ENCODE data around the gene BGLAP. TPM values are rescaled to one million over a fixed set of nuclear protein-coding genes. Genes with fewer than 3 reads are reported as not detected.
A peak's percentile ranks its signal among the peaks of the same experiment; 100 is the strongest.
"Not testable (repeated sequence)": the region's sequence is repeated elsewhere in the genome, so short reads cannot be mapped to it uniquely, and the experiment has no call there.

Gene BGLAP
- 5.1 TPM for total RNA-seq

DNA sequence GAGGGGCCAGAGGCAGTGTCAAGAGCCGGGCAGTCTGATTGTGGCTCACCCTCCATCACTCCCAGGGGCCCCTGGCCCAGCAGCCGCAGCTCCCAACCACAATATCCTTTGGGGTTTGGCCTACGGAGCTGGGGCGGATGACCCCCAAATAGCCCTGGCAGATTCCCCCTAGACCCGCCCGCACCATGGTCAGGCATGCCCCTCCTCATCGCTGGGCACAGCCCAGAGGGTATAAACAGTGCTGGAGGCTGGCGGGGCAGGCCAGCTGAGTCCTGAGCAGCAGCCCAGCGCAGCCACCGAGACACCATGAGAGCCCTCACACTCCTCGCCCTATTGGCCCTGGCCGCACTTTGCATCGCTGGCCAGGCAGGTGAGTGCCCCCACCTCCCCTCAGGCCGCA is at the start of gene BGLAP:
Gene BGLAP (plus strand): TSS at position 259 of the 400 bp plus-strand sequence. CDS start 48 bp downstream, at position 307.
- ATAC-seq: no peak
- no peak for DNase-seq (ENCODE audit: low spot score)
- intact Hi-C loops (cut with DNase I): no loop called here

DNA sequence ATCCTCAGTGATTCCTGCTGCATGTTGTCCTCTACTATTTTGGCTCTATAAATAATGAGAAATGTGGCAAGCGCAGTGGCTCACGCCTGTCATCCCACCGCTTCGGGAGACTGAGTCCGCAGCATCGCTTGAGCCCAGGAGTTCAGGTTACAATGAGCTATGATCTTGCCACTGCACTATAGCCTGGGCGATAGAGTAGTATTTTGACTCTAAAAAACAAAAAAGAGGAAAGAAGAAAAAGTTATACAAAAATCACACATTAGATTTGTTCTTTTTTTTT is 48.8 kb upstream of the BGLAP start:
- ATAC-seq (peak; percentile 3), DNase-seq (ENCODE audit: low spot score) (no peak)
- intact Hi-C loops (cut with DNase I): no loop called here

DNA sequence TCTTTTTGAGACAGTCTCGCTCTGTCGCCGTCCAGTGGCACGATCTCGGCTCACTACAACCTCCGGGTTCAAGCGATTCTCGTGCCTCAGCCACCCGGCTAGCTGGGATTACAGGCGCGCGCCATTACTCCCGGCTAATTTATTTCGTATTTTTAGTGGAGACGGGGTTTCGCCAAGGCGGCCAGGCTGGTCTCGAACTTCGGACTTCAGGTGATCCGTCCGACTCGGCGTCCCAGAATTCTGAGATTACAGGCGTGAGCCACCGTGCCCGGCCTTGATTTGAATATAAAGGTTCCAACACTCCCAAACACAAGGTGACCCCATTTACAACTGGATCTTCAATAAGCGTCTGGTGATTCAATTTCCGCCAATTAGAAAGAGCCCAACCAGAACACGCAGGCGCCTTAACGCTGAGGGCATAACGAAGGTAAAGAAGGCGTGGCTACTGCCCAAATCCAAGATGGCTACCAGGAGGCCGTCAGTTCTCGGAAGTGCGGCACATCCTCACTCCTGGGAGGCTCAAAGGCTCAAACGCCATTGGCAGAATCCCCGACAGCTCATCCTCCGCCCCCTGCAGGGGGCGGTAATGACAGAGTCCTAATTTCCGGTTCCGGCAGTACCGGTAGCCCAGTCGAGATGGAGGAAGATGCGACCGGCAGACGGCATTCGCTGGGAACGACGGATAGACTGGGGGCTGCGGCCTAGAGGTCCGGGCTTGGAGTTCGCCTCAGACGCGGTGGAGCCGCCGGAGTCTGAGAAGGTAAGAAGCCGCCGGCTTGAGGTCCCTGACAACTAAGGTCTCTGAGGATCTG is 48.3 kb upstream of the BGLAP start, which contains the start of gene SLC25A44:
Gene SLC25A44 (plus strand): TSS at position 617 of the 812 bp plus-strand sequence. CDS start 5,744 bp downstream, outside the sequence.
- intact Hi-C loops (cut with DNase I): no loop called here
- DNase-seq (ENCODE audit: low spot score) (peak; percentile 97), ATAC-seq (peak; percentile 100)

DNA sequence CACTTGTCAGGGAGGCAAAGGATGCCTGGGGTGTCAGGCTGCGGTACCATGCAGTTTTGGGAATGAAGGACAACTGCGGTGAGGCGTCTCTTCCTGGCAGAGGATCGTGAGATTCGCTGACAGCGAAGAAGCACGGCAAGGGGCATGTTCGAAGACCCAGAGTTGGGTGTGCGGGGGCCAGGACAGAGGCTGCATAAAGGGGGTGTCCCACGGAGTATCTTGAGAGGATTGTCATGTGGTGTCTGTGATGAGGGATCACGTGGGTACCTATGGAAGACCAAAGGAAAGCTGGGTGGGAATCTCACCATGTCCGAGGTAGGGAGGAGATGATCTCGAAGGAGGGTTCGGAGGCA is 47.7 kb upstream of the BGLAP start:
- no peak for DNase-seq (ENCODE audit: low spot score)
- peak; percentile 3 for ATAC-seq
- intact Hi-C loops (cut with DNase I): no loop called here

DNA sequence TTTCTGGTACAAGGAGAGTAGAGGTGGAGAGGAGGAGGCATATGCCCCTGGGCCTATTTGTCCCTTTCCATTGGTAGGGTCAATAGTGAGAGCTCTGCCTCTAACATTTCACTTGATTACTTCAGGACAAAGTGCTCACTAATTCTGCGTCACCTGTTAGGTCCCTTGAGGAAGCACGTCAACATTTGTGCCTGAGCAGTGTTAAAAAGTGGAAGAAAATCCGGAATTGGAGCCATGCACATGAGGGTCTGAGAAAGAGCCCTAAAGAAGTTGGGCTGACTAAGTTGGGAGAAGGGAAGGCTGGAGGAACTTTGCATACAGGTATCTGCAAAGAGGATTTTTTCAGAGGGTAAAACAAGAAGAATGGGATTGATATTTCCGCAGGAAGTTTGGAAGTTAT is 46.1 kb upstream of the BGLAP start:
- intact Hi-C loops (cut with DNase I): no loop called here
- DNase-seq (ENCODE audit: low spot score): no peak

DNA sequence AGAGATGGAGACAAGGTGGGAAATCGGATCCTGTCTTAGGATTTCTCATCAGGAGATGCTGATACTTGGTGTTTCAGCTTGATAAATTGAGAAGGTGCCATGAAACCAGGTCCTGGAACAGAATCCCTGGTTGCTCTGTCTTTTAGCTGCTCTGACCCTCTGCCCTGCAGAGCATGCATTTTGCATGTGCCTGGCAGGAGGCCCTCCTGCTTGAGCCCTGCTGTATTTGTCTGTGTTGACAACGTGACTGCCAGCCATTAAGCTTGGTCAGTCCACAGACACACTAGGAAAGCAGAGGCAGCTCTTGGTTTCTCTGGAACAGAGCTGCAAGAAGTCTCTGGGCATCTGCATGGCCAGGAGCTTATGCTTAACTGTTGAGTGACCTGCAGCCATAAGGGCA is 45.5 kb upstream of the BGLAP start:
- ATAC-seq: no peak
- no peak for DNase-seq (ENCODE audit: low spot score)
- intact Hi-C loops (cut with DNase I): no loop called here

More for the DNA sequence above, 46.1 kb upstream of the BGLAP start:
- ATAC-seq: no peak

DNA sequence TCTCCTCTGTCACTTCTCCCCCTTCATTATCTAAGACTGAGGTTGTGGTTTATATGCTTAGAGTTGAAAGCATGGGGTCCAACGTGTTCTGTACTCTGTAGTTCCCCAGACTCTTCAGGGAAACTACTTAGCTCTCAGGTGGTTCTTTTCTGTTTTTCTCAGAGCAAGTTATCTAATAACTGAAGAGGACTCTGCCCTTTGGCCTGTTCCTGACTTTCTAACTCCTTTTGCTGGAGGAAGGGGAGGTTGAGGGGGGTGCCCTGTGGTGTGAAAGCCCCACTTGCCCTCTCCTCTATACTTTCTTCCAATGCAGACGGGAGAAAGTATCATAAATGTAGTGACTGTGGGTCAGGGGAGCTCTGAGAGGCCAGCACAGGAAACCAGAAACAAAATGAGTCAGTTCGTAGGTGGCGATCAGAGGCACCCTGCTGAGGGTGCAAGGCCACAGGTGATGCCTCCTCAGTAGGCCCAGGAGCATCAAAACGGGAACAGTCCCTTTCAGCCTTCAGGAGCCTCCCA is 43.1 kb upstream of the BGLAP start:
- ATAC-seq (no peak), DNase-seq (ENCODE audit: low spot score) (no peak)
- intact Hi-C loops (cut with DNase I): no loop called here

DNA sequence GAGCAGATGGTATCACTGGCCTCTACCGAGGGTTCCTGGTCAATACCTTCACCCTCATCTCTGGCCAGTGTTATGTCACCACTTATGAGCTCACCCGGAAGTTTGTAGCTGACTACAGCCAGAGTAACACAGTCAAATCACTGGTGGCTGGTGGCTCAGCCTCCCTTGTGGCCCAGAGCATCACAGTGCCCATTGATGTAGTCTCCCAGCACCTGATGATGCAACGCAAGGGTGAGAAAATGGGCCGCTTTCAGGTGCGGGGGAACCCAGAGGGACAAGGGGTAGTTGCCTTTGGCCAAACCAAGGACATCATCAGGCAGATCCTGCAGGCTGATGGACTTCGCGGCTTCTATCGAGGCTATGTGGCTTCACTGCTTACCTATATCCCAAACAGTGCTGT is 41.9 kb upstream of the BGLAP start:
- DNase-seq (ENCODE audit: low spot score) (no peak), ATAC-seq (no peak)
- intact Hi-C loops (cut with DNase I): no loop called here

DNA sequence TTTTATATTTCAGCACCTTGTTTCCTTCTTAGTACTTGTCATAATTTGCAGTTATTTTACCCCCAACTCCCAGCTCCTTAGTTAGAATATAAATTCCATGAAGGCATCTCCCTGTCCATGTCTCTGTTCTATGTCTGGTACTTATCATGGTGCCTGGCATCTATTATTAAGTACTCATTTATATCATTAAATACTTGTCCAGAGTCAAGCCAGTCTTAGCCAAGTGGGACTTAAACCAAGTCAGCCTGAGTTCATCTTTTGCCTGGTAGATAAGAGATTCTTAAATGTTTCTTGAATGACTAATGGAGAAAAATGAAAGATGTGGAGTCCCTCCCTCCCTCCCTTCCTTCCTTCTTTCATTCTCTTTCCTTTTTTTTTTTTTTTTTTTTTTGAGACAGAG is 38.7 kb upstream of the BGLAP start:
- DNase-seq (ENCODE audit: low spot score) (no peak), ATAC-seq (no peak)
- intact Hi-C loops (cut with DNase I): no loop called here

DNA sequence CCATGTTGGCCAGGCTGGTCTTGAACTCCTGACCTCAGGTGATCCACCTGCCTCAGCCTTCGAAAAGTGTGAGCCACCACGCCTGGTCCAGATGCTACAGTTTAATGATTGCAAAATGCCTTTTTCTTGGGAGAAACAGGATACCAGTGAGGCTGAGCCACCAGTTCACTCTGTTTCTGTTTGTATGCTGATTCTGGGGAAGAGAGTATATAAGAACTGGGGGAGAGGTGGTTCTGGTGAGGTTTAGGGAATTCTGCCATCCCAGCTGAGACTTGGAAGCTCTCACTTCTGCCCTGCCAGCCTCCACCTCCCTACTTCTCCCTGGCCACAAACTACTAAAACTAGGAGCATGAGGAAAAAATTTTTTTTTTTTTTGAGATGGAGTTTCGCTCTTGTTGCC is 37.3 kb upstream of the BGLAP start:
- intact Hi-C loops (cut with DNase I): no loop called here
- ATAC-seq: peak; percentile 36

DNA sequence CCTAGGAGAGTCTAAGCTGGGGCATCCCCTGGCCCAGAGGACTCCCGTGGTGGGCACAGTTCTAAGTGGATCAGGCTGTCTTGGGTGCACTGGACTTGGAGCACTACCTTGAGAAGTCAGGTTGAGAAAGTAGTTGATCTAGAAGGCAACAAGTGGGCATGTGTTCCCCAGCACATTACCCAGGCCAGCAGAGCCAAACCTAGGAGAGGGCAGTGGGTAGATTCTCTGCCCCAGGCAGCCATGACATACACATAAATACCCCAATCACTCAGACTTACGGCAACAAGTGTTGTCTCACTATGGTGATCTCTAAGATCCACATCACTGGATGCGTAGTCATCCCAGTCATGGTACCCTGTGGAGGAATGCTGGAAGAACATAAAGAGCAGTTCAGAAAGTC is 30.7 kb upstream of the BGLAP start:
- DNase-seq (ENCODE audit: low spot score) (peak; percentile 35), ATAC-seq (no peak)

More for the DNA sequence above, 37.3 kb upstream of the BGLAP start:
- DNase-seq (ENCODE audit: low spot score): no peak

DNA sequence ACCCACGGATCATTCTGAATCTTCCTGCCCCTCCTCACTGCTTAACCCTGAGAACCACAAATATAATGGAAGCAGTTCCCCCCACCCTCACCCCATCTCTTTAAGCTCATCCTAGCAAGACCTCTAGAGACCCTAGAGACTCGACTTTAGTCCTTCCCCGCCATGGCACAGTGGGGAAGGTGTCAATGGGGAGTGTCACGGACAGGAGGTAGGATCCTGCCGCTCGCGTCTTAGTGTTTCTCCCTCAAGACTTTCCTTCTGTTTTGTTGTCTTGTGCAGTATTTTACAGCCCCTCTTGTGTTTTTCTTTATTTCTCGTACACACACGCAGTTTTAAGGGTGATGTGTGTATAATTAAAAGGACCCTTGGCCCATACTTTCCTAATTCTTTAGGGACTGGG is 29.9 kb upstream of the BGLAP start:
- intact Hi-C loops (cut with DNase I): no loop called here
- DNase-seq (ENCODE audit: low spot score) (no peak), ATAC-seq (no peak)

More for the DNA sequence above, 30.7 kb upstream of the BGLAP start:
- intact Hi-C loops (cut with DNase I): no loop called here

DNA sequence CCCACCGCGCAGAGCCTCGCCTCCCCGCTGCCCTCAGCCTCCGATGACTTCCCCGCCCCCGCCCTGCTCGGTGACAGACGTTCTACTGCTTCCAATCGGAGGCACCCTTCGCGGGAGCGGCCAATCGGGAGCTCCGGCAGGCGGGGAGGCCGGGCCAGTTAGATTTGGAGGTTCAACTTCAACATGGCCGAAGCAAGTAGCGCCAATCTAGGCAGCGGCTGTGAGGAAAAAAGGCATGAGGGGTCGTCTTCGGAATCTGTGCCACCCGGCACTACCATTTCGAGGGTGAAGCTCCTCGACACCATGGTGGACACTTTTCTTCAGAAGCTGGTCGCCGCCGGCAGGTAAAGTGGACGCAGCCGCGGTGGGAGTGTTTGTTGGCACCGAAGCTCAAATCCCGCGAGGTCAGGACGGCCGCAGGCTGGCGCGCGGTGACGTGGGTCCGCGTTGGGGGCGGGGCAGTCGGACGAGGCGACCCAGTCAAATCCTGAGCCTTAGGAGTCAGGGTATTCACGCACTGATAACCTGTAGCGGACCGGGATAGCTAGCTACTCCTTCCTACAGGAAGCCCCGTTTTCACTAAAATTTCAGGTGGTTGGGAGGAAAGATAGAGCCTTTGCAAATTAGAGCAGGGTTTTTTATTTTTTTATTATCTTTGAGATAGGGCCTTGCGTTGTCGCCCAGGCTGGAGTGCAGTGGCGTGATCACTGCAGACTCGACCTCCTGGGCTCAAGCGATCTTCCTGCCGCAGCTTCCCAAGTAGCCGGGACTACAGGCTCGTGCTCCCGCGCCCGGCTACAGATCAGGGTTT is 28.9 kb upstream of the BGLAP start, which contains the start of gene PMF1:
Gene PMF1 (plus strand): TSS at position 175 of the 811 bp plus-strand sequence. CDS start 9 bp downstream, at position 184.
- intact Hi-C loops (cut with DNase I): no loop called here
- DNase-seq (ENCODE audit: low spot score): peak; percentile 98

DNA sequence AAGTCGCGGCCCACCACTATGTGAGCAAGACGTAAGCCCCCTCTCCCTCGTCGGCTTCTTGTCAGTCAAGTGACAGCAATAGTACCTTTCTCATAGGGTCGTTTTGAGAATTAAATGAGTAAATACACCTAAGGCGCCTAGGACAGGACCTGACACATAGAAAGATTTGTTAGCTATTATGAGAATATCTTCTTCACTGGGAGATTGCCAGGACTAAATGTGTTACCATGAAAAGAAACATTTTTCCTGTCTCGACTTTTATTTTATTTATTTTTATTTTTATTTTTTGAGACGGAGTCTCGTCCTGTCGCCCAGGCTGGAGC is 28.4 kb upstream of the BGLAP start:
- intact Hi-C loops (cut with DNase I): no loop called here
- DNase-seq (ENCODE audit: low spot score) (no peak), ATAC-seq (no peak)

More for the DNA sequence above, 28.9 kb upstream of the BGLAP start, which contains the start of gene PMF1:
- ATAC-seq: peak; percentile 99

DNA sequence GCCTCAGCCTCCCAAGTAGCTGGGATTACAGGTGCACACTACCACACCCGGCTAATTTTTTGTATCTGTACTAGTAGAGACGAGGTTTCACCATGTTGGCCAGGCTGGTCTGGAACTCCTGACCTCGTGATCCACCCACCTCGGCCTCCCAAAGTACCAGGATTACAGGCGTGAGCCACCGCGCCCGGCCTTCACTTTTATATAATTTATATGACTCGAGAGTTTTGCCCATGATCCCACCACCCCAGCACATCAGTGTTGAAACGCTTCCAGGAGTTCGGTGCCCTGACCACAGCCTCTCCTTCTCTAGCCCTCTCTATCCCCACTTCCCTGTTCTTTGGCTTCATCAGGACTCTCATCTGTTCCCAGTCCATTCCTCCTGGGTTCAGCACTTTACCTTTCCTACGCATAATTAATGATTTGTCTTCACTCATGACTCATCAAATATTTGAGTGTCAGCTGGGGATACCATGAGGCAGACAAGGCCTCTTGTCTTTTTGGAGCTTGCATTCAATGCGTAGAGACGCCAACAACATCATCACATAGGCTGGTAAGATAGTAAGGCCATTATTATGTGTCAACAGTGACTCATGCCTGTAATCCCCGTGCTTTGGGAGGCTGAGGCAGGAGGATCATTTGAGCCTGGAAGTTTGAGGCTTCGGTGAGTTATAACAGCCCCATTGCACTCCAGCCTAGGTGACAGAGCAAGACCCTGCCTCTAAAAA is 27.8 kb upstream of the BGLAP start:
- DNase-seq (ENCODE audit: low spot score): no peak
- no peak for ATAC-seq
- intact Hi-C loops (cut with DNase I): no loop called here

DNA sequence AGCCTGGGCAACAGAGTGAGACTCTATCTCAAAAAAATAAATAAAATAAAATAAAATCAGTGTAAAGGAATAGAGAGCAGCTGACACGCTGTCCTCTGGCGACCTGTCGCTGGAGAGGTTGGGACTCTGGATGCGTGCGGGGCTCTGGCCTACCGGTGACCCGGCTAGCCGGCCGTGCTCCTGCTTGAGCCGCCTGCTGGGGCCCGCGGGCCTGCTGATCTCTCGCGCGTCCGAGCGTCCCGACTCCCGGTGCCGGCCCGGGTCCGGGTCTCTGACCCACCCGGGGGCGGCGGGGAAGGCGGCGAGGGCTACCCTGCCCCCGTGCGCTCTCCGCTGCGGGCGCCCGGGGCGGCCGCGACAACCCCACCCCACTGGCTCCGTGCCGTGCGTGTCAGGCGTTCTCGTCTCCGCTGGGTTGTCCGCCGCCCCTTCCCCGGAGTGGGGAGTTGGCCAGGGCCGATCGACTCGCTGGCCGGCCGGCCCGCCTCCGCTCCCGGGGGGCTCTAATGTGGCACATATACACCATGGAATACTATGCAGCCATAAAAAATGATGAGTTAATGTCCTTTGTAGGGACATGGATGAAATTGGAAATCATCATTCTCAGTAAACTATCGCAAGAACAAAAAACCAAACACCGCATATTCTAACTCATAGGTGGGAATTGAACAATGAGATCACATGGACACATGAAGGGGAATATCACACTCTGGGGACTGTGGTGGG is 25.5 kb upstream of the BGLAP start:
- intact Hi-C loops (cut with DNase I); DNase-seq (ENCODE audit: low spot score); ATAC-seq: not testable (repeated sequence)

DNA sequence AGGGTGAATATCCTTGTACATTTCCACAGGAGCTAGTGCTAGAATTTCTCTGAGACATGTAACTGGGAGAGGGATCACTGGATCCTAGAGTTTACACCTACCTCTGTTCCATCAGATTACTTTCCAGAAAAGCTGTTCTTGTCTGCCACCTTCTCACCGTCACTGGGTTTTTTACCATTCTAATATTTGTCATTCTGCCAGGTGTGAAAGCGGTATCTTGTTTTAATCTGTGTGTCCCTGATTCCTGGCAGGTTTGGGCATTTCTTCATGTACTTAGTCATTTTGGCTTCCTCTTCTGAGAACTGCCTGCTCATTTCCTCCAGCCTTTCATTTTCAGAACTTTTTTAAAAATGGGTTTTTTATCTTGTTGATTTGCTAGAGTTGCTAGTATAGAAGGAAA is 24.1 kb upstream of the BGLAP start:
- intact Hi-C loops (cut with DNase I): no loop called here
- no peak for DNase-seq (ENCODE audit: low spot score)

DNA sequence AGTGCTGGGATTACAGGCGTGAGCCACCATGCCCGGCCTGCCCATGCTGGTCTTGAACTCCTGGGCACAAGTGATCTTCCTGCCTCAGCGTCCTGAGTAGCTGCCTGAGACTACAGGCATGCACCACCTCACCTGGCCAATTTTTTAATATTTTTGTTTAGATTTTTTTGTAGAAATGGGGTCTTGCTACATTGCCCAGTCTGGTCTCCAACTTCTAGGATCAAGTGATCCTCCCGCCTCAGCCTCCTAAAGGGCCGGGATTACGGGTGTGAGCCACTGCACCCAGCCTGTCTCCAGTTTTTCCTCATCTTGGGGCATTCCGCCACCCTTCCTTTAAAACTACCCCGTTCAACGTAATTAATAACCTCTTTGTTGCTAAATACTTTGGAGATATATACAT is 21.8 kb upstream of the BGLAP start:
- no peak for ATAC-seq
- DNase-seq (ENCODE audit: low spot score): no peak
- intact Hi-C loops (cut with DNase I): loop anchor here (5.0 kb wide), 1 partner anchor 128 kb away; no protein-coding TSS in a partner anchor

More for the DNA sequence above, 24.1 kb upstream of the BGLAP start:
- no peak for ATAC-seq
